NCI-H1105 (cell line): ENCODE measurements around the gene BICDL1.

ENCODE experiments used
- DNase-seq: peaks from one replicate; lab custom pipeline; 2025; lab: John Stamatoyannopoulos, UW

Gene BICDL1

DNA sequence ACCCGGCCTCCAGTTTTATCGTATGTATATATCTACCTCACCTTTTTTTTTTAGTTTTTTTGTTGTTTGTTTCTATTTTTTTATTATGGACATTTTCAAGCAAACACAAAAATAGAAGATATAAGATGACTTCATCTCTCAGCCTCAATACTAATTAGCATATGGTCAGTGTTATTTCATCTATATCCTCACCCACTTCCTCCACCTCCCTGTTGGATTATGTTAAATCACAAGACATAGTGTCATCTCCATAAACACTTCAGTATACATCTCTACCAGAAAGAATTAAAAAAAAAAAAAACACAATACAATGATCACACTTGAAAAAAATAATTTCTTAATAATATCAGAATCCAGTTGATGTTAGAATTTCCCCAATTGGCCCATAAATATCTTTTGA, 92.6 kb downstream of the BICDL1 start:
- no peak for DNase-seq

DNA sequence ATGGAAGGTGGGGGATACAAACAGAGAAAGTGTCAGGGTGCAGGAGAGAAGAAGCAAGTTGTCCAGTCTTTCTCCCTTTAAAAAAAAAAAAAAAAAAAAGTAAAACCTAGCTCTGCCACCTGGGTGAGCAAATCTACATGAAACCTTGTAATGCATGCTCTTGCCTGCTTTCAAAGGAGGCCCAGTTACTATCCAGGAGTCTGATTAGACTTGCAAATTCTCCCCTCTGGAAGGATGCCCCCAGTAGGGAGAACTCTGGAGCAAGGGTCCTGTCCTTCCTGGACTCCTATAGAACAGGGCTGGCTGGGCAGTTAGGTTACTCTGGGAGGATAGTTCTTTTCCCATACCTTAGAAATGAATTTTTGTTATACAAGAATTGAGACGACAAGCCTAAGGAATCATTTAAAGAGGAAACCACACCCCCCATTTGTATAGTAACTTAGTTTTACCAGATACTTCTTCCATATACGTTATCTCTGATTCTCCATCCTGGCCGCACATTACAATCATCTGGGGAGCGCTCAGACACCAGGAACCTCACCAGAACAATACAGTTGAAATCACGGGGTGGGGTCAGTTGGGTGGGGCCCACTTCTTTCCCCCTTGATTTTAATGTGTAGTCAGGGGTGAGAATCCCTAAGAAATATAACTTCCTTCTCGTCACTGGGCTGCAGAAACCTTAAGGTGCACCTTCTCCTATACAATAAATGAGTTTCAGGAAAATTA, 97.0 kb downstream of the BICDL1 start:
- no peak for DNase-seq

DNA sequence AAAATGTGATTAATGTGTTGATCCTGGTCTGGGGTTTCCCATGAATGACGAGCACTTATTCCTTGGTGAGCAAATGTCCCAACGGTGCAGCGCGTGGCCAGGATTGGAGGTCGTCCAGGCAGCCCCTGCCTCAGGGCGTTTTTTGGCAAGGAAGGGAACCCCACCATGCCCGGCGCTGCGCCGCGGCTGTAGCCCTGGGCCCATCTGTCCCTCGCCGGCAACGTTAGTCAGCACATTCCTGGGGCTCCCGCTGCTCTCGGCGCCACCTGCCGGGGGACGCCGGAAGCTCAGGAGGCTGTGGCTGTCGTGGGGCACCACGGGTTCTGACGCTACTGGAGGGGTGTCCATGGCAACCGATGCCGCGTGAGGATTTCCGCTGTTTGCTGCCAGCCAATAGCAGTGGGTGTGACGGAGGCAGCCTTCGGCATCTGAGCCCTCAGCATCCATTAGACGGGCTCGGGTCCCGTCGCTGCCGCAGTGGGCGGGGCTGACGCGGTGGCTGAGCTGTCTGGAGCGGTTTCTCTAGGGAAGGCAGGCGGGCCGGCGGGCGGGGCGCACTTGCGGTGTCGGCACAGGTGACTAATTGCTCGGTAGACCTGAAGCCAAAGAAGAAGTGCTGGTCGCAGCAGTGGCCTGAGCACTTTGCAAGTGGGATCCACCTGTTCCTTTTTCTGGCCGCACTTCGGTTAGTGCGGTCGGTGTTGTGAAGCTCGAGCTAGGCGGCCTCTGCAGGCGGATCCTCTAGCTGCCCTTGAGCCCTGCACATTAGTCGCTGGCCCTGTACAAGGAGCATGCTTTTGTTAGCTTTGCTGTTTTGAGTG, 98.0 kb downstream of the BICDL1 start:
- peak; percentile 99 for DNase-seq

DNA sequence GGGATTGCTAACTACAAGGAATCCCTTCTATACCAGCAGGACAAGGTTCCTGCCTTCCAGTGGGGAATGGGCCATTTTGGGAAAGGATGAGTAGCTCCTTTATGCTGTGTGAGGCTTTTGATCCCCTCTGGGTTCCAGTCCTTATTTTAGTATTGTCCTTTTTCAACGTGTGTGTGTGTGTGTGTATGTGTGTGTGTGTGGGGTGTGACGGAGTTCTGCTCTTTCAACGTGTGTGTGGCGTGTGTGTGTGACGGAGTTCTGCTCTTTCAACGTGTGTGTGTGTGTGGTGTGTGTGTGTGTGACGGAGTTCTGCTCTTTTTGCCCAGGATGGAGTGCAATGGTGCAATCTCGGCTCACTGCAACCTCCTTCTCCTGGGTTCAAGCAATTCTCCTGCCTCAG, 100.1 kb downstream of the BICDL1 start:
- no peak for DNase-seq

DNA sequence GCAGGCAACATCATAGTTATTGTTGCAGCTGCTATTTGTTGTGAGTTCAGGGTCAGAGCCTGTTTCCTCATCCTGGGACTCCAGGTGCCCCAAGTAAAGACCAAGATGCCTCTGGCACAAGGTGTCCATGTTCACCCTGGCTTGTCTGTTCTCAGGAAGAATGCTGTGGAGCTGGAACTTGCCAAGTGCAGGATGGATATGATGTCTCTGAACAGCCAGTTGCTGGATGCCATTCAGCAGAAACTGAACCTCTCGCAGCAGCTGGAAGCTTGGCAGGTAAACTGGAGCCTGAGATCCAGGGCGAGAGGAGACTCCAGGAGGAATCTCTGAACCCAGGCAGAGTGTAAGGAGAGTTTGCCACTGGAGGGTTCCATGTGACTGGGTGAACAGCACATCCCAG, 100.8 kb downstream of the BICDL1 start:
- DNase-seq = no peak

DNA sequence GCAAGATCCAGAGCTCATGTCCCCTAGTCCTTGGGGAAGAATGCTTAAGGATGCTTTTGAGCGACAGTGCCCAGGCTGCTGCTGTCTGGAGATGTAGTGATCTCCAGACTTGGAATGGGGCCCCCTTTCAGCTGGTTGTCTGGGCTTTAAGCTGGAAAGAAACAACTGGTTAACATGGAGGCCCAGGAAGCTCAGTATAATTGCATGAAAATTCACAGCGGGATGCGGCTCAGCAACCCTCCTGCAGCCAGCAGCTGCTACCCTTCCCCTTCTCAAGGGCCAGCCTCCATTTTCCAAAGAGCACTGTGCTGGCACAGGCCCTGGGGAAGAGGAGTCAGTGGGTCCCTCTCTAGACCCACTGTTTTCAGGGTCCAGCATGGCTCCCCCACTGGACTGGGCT, 101.2 kb downstream of the BICDL1 start:
- DNase-seq = no peak

DNA sequence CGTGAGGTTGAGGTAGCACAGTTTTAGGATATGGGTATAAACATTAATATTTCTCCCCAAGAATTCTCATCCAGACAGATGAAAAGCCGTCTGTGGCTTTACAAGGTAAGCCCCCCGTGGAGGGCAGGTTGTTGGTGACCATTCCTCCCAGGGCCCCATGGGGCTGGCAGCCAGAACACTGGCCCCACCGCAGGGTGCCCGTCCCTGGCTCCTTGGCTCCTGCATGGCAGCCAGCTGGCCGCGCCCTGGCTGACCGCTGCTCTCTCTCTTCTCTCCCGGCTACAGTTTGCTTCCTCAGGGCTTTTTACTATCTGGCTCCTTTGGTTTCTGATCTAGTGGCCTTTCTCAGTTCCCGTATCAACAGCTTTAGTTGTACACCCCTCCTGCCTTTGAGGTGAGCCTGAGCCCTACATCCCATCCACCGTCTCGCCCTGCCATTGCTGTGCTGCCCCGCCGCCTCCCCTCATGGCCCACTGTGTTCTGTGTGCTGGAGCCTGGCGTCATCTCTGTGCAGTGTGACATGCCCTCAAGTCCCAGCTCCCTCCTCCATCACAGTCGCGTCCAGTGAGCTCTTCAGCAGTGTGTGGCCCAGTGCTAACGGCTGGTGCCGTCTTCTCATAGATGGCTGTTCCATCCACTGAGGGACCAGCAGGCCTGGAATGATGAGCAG, 101.7 kb downstream of the BICDL1 start:
- no peak for DNase-seq

DNA sequence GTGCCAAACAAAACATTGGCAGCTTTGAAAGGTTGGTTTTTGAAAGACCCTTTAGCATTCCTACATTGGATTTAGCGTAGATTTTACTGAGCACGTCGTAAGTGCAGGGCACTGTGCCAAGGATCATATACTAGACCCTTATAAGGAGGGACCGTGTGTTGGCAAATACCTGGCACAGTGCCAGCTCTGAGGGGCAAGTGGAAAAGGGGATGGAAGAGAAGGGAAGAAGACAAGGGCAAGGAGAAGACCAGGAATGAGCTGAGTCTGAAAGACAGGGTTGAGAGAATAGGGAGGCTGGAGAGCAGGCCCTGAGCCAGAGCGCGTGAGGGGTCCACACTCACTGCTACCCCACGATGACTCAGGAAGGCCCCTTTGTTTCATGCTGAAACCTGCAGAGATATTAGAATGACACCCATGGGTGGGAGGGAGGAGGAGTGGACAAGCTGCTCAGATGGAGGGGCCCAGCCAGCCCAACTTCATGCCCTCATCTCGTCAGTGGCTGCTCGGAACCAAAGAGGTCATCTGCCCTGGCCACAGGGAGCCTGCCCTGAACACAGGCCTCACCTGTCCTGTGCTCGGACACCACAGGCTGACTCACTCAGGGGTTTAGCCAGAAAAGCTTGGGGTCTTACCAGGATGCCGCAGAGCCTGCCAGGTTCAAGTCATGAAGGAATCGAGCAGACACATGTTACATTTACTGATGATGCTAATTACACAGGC, 102.5 kb downstream of the BICDL1 start:
- no peak for DNase-seq

DNA sequence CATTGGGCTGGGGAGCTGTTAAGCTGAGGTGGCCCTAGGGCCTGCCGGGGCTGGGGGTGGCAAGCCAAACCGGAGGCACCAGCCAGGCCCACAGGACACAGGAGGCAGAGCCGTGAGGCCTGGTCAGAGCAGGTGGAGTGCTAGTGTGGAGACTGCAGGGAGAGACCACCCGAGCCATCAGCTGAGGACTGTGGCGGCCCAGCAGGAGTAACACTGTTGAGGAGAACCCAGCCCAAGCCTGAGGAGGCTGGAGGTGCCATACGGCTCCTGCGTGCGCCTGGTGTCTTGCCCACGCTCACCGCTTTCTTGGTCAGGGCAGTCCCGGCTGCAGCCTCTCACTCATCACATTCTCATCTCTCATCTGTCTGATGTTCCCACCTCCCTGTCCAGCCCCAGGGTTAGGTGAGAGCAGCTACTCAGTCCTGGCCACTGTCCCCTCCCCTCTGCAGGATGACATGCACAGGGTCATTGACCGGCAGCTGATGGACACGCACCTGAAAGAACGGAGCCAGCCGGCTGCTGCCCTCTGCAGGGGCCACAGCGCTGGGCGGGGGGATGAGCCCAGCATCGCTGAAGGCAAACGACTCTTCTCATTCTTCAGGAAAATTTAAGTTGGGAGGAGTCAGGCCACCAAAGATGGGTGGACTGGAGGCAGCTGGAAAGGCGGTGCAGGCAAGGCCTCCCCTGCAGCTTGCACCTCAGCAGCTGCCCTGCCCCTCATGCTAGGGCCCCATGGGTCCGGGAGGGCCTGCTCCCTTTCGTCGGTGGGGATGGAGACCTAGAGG, 103.7 kb downstream of the BICDL1 start:
- no peak for DNase-seq

DNA sequence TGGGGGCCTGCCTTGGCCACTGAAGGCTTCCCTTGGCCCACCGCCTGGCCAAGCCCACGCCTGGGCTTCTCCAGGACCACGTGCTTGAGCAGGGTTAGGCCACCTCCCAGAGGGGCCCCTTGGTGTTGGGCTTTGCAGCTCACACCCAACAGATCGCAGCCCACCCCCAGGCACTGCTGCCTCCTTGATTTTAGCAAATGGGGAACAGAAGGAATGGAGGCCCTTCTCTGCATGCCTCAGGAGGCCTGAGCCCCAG, 104.2 kb downstream of the BICDL1 start:
- DNase-seq = no peak

DNA sequence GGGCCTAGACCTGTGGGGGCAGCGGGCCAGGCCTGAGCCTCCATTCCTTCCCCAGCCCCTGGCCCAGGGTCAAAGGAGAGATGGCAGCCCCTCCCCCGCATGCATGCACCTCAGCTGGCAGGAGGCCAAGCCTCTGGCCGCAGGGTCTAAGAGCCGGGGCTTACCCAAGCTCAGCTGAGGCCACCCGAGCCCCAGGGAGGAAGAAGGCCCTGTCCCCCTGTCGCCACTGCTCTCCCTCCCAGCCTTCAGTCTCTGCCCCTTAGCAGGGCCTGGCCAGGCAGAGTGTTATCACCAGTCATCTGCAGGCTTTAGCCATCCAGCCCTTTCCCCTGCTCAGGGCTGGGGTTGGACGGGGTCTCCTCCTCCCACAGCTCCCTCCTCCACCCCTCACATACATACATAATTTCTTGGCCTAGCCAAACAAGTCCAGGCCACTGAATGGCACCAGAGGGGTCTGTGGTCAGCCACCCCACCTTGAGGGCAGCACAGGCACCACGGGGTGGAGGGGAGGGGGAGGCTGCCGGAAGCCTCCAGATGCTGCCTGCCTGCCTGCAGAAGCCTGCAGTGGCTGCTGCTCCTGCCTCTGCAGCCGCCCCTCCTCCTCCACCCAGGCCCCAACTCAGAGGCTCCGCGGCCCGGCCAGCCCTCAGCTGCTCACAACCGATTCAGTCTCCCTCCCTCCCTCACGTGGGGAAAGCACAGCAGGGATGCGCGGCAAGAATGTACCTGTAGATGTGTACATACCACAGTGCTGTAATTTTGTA, 104.7 kb downstream of the BICDL1 start:
- peak; percentile 53 for DNase-seq

DNA sequence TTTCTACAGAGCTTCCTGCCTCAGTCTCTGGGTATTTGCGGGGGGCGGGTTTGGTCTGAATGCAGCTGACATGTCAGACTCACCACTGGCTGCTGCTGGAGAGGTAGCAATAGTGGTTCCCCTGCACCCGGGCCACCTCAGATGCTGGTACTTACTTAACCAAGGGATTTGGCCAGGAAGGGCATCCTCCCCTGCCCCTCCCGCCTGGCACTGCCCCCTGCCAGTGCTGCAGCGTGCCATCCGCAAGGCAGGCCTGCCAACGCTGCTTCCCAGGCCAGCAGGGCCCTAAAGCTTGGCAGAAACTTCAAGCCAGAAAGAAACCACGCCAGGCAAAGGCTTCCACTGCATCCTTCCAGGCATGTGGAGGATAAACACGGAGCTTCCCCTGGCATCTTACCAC, 105.4 kb downstream of the BICDL1 start:
- no peak for DNase-seq

DNA sequence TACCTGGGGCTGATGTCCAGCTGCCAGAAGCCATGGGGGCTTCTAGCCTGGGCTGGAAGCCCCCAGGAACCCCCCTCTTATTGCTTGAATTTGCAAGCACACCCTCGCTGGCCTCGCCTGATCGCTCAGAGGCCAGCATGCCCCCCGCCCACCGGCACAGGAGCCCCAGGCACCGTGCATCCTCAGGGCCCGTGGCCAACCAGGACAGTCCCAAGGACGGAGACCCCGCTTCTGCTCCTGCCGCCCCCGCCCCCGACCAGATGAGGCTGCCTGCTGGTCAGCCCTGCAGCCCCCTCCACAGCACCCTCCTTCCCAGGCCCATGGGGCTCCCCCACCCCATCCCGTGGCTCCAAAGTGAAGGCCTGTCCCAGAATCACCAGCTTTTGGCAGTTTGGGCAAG, 106.3 kb downstream of the BICDL1 start:
- DNase-seq = no peak

DNA sequence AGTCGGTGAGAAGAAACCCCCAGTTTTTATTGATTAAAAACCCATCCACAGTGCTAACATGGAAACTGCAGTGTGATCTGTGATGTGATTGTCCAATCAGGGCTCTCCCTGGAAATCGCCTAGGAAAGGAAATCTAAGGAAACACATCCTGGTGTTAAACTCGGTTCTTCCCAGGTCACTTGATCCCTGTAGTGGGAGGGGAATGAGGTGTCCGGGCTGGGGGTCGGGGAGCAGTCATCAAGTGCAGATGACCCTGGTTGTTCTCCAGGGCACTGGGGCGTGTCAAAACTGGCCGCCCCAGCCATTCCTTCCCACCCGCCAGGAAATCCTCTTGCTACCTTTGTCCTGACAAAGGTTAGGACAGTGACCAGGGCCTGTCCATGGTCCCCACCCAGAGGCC, 106.7 kb downstream of the BICDL1 start:
- DNase-seq = no peak

DNA sequence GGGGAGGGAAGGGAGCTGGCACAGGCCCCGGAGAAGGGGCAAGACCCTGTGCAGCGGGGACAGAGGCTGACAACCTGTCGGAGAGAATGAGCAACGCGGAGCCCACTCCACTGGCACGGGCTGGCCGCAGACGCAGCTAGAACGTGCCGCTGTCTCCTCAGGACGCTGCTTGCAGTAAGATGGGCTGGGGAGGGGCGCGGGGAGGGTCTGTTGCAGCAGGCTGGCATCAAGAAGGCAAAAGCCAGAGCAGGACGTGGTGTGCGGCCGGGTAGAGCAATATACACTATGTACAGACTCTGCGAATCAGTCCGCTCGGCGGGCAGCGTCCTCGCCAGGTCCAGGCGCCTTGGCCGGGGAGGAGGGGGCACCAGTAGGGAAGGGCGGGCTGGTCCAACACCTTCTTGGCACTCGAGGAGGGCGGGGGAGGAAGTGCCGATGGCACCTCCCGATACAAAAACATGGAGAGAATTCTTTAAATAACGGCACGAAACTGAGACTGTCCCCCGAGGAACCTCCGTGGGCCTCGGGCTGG, 107.7 kb downstream of the BICDL1 start:
- DNase-seq = no peak

DNA sequence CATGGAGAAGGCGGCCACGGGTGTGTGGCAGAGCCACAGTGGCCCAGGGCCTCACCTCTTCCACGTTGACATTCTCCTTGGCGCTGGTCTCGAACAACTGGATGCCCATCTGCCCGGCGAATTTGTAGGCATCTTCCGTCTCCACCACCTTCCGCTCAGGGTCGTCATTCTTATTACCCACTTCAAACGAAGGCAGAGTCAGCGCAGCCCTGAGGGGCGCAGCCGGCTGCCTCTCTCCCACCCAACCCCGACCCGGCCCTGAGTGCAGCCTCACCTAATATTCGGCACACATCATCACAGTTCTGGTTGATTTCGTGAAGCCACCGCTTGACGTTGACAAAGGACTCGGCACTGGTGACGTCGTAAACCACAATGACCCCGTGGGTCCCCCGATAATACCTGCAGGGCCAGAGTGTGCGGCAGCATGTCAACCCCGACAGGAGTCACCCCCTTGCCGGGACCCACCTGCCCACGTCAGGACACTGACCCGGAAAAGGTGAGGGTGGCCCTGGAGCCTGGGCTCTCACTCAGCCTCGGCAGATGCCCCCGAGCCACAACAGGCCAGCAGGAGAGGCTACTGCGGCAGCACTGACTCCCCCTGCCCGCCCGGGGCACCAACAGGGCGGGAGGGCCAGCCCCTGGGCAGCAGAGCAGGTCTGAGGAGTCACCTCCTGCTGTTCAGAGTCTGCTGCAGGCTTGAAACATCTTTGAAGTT, 109.9 kb downstream of the BICDL1 start:
- no peak for DNase-seq

DNA sequence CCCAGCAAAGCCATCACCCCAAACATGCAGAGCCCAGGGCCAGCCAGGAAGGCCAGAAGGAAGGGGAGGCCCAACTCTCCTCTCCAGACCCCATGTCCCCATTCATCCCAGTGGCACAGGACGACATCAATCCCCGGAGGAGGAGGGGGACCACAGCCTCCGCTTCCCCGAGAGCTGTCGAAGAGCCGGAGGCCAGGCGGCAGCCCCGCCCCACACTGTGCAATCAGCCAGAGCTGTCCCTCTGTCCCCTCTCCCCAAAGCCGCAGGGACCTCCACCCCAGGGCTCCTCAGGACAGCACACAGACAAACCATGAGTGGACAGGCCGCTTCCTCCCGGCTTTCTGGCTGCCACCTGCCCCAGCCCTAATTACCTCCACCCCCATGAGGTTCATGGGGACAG, 110.7 kb downstream of the BICDL1 start:
- no peak for DNase-seq

DNA sequence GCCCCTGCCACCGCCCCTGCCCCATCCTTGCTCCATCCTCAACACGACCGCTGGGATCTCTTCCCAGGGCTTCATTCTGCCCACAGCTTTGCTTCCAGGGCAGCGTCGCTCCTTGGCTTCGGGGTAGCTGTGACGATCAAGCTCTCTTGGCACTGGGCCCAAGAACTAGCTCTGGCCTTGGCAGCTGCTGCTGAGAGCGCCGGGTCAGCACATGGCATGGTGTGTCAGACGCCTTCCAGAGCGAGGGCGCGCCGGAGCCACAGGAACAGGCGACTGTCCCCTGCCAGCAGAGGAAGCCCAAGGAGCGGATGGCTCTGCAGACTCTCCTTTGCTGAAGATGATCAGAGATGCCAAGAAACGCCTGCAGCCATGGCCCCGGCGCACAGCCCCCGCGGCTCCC, 111.6 kb downstream of the BICDL1 start:
- peak; percentile 85 for DNase-seq

DNA sequence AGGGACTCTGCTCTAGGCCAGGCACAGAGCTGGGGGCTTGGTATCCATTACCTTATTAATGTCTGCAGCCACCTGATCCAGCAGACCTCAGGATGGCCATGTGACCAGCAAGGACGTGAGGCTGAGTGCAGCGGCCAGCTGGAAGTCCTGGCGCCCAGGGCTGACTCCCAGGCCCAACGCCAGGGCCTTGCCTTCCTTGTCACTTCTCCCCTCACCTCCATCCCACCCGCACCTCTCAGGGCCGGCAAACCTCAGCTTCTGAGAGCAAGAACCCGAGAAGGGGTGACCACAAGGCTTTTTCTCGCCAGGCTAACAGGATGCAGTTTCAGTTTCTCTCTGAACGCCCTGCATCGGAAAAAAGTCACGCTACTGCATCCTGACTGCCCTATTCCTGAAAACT, 112.1 kb downstream of the BICDL1 start:
- no peak for DNase-seq

DNA sequence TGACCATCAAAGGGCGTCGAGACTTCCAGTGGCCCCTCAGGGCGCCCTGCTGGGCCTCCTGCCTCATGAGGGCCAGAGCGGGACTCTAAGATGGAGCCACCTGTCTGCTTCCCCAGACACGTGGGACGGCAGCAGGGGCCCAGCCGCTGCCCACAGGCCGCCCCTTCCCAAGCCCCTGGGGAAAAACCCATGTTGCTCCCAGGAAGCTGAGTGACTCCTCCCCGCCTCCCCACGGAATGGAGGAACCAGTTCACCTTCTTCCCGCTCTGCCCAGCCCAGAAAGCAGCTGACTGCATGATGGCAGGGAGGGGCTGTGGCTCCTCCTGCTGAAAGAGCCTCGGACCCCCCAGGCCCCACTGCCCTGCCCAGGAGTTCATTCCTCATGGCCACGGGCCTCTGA, 112.6 kb downstream of the BICDL1 start:
- no peak for DNase-seq
